T-helper 1 cell treated with Interleukin-12 subunit alpha and Interleukin-12 subunit beta and Interleukin-4 antibody, amounts not matched to agents 30 ng/mL and 1 ng/mL, for 36 hours (primary cell): ENCODE data around the gene FBXL4. TPM values are rescaled to one million over a fixed set of nuclear protein-coding genes. Genes with fewer than 3 reads are reported as not detected.
"Not testable (repeated sequence)": the region's sequence is repeated elsewhere in the genome, so short reads cannot be mapped to it uniquely, and the experiment has no call there.

Experiments used
- intact Hi-C: fragments of 100-400 bp; cut with micrococcal nuclease; formaldehyde crosslinking; loops from one replicate; pipeline ENCODE4 v1.15.1; 2024
- total RNA-seq: library from RNA; stranded (reverse); gene quantifications from 2 replicates; pipeline ENCODE4 v1.2.3, GENCODE V29; 2022

FBXL4 gene
- total RNA-seq, 1 donor from 2014 or later, result 10.6 TPM

DNA sequence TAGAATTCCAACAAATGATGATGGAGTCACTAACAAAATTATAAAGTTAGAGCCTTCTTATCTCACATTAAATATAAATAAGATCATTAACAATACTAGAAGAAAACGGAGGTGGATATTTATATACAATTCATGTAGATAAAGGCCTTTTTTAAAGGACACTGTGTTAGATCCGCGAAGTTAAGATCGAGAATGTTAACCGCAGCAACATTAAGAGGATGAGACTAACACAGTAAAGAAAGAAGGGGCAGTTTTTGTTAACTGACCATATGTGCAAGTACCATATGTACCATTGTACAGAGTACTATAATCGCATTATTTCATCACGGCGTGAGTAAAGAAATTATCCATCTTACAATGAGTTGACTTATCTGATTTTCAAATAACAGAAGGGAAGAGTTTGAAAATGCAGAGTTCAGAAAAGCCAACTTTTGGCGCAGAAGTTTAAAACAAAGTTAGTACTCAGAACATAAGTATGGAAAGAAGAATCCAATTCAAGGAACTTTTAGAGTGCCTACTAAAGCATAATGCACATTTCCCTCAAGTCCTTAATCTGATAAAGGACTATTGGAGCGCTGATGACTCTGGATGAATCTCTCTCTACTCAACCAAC lies 1.4 kb downstream of the FBXL4 start:
- intact Hi-C loops, result loop anchor here (1.0 to 5.0 kb wide), 6 partner anchors 64 to 1936 kb away; partner anchors contain the start of genes ASCC3, COQ3 and PNISR

GRCh38 chr6:98945311-98946115 lies 2.2 kb downstream of the FBXL4 start:
- intact Hi-C loops, result loop anchor here (1.0 to 5.0 kb wide), 6 partner anchors 63 to 1937 kb away; partner anchors contain the start of genes ASCC3, COQ3 and PNISR

DNA sequence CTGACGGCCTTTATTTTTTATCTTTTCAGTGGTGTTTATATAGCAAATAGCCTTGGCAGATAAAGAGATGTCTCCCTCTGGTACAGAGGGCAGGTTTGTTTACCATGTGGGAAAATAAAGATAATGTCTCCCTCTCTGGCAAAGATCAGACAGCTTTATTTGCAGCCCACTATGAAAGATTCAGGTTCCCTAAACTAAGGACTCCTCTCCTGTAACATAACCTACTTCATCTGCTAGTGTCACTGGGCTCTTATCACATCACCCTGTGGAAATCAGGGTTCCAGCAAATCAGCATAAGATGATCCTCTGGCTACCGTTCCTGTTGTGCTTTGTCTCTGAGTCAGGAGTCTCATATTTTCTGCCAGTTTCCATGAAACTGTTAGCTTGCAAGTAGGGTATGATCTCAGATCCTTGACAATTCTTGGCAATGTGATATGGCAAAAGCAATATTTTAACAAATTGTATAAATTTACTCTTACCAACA lies 3.1 kb downstream of the FBXL4 start:
- intact Hi-C loops, result loop anchor here (5.0 kb wide), 4 partner anchors 62 to 1938 kb away; partner anchors contain the start of gene ASCC3

DNA sequence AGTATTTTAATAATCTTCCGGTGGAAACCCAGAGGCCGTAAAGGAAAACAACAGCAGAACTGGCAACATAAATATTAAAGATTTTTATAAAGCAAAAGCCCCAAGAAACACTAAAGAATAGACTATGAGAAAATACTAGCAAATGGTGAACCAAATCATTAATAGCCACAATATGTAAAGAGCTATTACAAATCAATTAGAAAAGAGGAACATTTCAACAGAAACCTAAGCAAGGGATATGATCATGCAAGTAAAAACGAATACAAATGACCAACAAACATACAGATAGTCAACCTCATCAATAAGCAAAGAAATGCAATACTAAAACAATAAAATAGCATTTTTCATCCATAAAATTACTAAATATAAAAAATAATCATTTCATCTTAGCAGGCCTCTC lies 3.6 kb downstream of the FBXL4 start:
- intact Hi-C loops, result no loop called here

- intact Hi-C loops, result no loop called here
Measured at GRCh38 chr6:98942263-98942803, 5.4 kb downstream of the FBXL4 start.

DNA sequence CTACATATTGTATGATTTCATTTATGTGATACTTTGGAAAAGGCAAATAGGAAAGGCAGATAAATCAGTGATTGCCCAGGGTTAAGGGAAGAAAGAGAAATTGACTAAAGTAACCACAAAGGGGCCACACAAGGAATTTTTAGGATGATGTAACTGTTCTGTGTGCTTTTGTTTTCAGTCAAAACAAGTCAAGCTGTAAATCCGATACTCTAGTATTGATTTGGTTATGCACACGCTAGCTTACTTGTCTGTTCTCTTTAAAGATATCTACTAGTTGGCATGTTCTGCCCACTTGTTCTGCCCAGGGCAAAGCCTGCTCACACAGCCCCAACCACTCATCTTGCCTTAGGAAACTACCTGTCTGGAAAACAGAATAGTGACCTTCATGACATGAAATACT lies 6.4 kb downstream of the FBXL4 start:
- intact Hi-C loops, result no loop called here

DNA sequence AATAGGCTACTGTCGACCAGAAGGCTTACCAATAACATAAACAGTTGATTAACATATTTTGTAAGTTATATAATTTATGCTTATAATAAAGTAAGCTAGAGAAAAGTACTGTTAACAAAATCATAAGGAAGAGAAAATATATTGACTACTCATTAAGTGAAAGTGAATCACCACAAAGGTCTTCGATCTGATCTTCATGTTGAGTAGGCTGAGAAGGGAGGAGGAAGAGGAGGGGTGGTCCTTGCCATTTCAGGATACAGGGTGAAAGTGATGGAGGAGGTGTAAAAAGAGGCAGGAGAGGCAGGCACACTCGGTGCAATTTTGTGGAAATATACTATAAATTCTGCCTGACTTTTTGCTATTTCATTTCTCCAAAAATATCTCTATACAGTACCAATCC lies 10.4 kb downstream of the FBXL4 start:
- intact Hi-C loops, result no loop called here

- intact Hi-C loops, result no loop called here
Measured at GRCh38 chr6:98932381-98932780, 15.4 kb downstream of the FBXL4 start.

GRCh38 chr6:98931696-98932095 lies 16.1 kb downstream of the FBXL4 start:
- intact Hi-C loops, result no loop called here

GRCh38 chr6:98929498-98930060 lies 18.2 kb downstream of the FBXL4 start:
- intact Hi-C loops, result no loop called here

DNA sequence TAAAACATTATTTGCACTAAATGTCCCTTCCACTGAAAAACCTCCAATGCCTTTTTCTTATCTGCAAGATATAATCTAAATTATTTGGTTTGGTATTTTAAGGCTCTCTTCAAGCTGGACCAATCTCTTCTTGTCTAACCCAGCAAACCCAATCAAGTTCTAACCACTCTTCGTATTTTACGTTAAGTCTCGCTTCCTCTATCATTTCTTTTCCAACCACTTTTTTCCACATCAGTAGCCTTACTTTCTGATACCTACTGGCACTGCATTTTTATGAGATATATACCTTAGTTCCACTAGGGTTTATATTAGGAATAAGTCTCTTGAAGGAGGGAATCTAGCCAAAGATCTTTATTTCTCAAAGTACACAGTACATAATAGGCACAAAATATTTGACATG lies 19.1 kb downstream of the FBXL4 start:
- intact Hi-C loops, result no loop called here

DNA sequence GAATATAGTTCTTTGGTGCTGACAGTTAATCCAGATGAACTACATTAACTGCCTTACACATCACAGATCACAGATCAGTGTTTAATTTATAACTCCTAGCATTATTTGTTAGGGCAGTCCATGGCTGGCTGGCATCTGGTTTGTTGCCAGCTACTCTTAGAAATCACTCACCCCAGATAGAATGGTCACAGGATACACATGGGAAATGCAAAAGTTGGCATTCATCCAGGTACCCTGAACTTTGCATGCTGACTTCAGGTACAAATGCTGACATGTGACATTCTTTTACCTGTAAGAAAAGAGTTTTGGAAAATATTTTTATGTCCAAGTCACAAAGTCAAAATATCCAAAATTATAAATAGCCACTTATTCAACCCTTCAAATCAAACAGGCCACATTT lies 20.2 kb downstream of the FBXL4 start:
- intact Hi-C loops, result no loop called here

DNA sequence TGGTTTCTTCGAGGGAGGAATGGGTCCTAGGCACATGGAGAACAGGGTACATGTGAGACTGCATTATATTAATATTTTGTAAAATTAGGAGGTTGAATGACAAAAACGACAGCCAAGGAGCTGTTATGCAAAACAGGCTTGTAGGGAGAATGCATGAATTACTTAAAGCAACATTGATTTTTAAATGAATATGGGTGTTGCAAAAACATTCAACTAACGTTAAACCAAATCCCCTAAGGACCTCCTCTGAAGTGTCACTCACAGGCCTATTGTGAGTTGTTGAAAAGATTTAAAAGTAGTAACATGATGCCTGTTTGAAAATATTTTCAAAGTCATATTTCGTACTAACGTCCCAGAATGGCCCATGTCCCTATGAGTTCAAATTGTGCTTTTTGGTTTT lies 21.9 kb downstream of the FBXL4 start:
- intact Hi-C loops, result no loop called here

GRCh38 chr6:98924647-98925046 lies 23.1 kb downstream of the FBXL4 start:
- intact Hi-C loops, result no loop called here

DNA sequence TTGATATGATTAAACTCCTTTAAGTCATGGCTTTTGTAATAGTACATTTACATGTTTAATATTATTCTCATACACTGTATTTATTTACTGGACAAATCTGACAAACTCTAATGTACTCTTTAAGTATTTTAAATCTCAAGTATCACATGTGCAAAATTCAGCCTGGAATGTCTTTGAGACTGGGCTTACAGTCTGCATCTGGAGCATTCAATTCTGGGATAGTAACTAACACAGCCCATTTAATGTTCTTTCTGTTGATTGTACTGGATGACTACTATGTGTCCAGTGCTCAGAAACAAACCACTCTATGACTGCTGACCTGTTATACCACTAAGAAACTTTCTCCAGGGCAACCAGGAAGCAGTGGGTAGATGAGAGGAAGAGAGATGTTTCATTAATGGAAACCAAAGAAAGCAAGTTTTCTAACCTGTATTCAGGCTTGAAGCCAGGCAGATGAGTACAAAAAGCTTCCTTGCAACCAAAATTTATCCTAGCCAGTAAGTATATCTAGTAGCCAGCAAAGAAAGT lies 26.8 kb downstream of the FBXL4 start:
- intact Hi-C loops, result no loop called here

GRCh38 chr6:98910946-98911345 lies 36.8 kb downstream of the FBXL4 start:
- intact Hi-C loops, result not testable (repeated sequence)

DNA sequence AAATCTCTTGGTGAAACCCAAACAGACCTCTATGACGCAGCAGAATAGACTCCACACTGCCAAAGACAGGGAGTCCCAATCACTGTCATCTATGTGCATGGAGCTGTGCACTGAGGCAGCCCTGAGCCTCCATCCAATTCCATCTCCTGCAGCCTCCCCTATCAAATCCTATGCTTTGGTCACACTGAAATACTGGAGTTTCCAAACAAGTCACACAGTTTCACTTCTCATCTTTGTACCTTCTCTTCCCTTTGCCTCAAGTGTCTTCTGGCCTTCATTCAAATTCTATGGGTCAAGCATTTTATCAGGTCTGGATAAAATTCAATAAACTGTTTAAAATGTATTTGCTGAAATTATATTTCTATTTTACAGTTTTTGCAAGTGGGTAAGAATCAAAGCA lies 38.5 kb downstream of the FBXL4 start:
- intact Hi-C loops, result no loop called here

DNA sequence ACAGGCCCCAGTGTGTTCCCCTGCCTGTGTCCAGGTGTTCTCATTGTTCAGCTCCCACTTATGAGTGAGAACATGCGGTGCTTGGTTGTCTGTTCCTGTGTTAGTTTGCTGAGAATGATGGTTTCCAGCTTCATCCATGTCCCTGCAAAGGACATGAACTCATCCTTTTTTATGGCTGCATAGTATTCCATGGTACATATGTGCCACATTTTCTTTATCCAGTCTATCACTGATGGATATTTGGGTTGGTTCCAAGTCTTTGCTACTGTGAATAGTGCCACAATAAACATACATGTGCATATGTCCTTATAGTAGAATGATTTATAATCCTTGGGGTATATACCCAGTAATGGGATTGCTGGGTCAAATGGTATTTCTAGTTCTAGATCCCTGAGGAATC lies 41.4 kb downstream of the FBXL4 start:
- intact Hi-C loops, result not testable (repeated sequence)

GRCh38 chr6:98905759-98906158 lies 42.0 kb downstream of the FBXL4 start:
- intact Hi-C loops, result no loop called here

DNA sequence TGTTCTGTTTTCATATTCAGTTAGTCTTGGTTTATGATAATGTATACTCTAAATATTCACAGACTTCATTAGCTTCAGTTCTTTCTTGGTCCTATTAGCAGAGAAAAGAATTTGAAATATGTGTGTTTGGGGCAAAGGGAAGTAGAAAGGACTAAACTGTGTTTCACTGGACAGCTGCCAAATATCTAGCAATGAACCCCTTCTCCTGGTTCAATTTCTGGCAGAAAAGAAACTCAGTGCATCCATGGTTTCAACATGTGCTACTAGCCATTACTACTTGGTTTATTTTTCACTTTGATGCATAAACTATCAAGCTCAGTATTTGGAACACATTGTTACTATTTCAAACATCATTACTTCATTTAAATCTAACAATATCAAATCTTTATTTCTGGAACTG lies 43.6 kb downstream of the FBXL4 start:
- intact Hi-C loops, result no loop called here

DNA sequence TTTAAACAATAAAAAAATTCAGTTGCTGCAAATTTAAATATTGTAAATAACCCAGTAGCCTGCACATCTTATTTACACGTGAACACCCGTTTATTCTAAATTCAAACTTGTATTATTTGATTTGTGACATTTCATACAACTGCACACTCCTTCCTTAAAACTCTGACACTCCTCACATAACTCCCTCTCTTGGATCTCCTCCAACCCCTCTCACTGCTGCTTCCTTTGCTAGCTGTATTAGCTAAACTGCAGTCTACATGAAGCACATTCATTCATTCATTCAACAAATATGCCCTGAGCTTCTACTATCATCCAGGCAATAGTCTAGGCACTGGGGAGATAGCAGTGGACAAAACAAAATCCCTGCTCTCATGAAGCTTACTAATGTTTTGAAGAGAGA lies 47.0 kb downstream of the FBXL4 start:
- intact Hi-C loops, result no loop called here

- intact Hi-C loops, result no loop called here
Measured at GRCh38 chr6:98894810-98895209, 52.9 kb downstream of the FBXL4 start.
